ENCODE results near the gene GPC3. TPM values are rescaled to one million over a fixed set of nuclear protein-coding genes. Genes with fewer than 3 reads are reported as not detected.
A peak's percentile ranks its signal among the peaks of the same experiment; 100 is the strongest.

Gene GPC3
- total and polyA plus RNA-seq, 2 experiments from 2014 or later, result 36.8 to 60.1 TPM

DNA sequence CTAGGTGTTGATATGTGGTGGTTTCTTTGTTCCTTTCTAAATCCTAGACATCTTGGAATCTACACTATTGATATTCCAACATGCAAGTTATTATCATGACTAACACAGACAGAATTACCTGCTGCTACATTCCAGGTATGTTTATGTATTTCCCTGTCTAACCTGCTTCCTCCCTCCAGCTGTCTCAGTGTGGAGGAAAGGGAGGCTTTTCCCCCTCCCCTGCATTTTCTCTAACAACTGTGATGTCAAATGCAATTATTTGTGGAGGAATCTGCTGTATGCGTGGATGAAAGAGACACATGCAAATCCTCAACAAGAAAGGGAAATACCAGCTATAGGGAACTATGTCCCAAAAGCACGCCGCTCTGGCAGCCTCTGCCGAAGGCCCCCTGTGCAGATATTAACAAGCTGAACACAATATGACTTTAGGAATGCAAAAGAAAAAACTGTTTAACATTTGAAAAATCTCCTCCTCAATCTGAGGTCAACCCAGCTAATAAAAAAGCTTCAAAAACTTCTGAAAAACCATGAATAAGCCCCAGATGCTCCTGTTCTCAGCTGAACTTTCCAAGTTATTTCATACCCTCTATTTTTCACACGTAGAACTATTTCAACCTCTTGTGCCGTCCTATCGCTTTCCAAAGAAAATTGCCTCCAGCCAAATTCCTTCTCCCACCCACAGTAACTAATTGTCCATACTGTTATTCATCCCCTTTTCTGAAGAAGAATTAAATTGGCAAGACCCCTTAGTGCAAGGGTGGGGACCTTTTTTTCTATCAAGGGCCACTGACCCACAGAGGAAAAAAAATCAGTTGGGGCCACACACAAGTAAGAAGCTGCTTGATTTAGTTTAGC, 345.0 kb downstream of the GPC3 start:
- no peaks in the 10 kb centered on the region for H3K9me3 Mint-ChIP-seq
- peak overlapping the region; percentile 91 for H3K27ac Mint-ChIP-seq
- H3K79me2 ChIP-seq (replicated peaks; ENCODE audit: insufficient read depth), result no peaks in the 10 kb centered on the region
- peak overlapping the region; percentile 47; the same call in 2 of the 3 replicates for H3K4me3 Mint-ChIP-seq
- H3K9me2 ChIP-seq (ENCODE audit: insufficient read depth), result no peaks in the 10 kb centered on the region
- H4K20me1 ChIP-seq (replicated peaks; ENCODE audit: insufficient read depth), result no peaks in the 10 kb centered on the region
- DNase-seq (ENCODE audit: low spot score), result peak; percentile 28
- no peaks in the 10 kb centered on the region for H3K27me3 Mint-ChIP-seq (ENCODE audit: insufficient read depth, low read depth, poor library complexity)
- no peaks in the 10 kb centered on the region for H3F3A ChIP-seq (replicated peaks; ENCODE audit: low read depth)
- no peak overlapping the region for H3K4me3 ChIP-seq
- H3K36me3 Mint-ChIP-seq (ENCODE audit: low read depth), result no peaks in the 10 kb centered on the region; the same call in 2 of the 3 replicates
- no peaks in the 10 kb centered on the region for H3K36me3 ChIP-seq (ENCODE audit: insufficient read depth)
- no peak for TF ChIP-seq JUNB (IDR thresholded peaks at IDR 0.05; ENCODE audit: unreplicated experiment)
- no peak for TF ChIP-seq EZH2phosphoT487 (IDR thresholded peaks at IDR 0.05; ENCODE audit: unreplicated experiment)
- peak; percentile 10; the same call in 1 of the 2 replicates for TF ChIP-seq CREB1 (CRISPR knock-in tag; IDR thresholded peaks at IDR 0.05; ENCODE audit: low read depth)
- TF ChIP-seq STAT1 (IDR thresholded peaks at IDR 0.05; ENCODE audit: unreplicated experiment), result no peak
- TF ChIP-seq NANOG (IDR thresholded peaks at IDR 0.05; ENCODE audit: borderline replicate concordance), result peak; percentile 10; the same call in 1 of the 2 replicates
- H3K27me3 ChIP-seq (ENCODE audit: insufficient read depth), result no peaks in the 10 kb centered on the region
- peak; percentile 70 for ATAC-seq
- peak overlapping the region; percentile 9; the same call in 1 of the 2 replicates for H3K4me2 ChIP-seq
- H3K4me1 ChIP-seq (ENCODE audit: insufficient read depth), result peaks cover 18% of the 10 kb centered on the region
- peak overlapping the region; percentile 92 for H3K27ac ChIP-seq (ENCODE audit: low read depth)
- no peak overlapping the region for H2AFZ ChIP-seq
- peaks cover 39% of the 10 kb centered on the region for H3K4me1 Mint-ChIP-seq

DNA sequence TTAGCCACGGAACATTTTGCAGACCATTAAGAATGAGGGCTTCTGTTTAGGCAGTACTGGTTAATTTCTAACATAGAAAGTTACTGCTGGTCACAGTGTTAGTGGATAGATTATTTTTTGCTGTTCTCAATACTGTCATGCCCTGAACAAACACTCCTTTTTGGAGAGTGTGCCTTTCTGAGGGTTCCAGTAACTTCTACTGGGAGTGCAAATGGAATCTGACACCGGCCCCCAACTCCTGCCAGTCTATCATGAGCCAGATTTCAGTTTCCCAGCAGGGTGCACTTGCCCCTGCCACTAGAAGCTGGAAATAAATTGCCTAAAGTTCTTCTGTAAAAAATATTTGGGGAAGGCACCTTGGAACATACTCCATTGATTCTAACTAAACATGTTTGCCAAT, 345.7 kb downstream of the GPC3 start:
- Histone ChIP-seq H3K27me3 (ENCODE audit: insufficient read depth) (no peaks in the 10 kb centered on the region), H3K4me3 (no peak overlapping the region), H2AFZ (no peak overlapping the region), H3F3A (replicated peaks; ENCODE audit: low read depth) (no peaks in the 10 kb centered on the region), H3K9me2 (ENCODE audit: insufficient read depth) (no peaks in the 10 kb centered on the region), H3K36me3 (ENCODE audit: insufficient read depth) (no peaks in the 10 kb centered on the region), H4K20me1 (replicated peaks; ENCODE audit: insufficient read depth) (no peaks in the 10 kb centered on the region), H3K27ac (ENCODE audit: low read depth) (peak overlapping the region; percentile 92), H3K4me1 (ENCODE audit: insufficient read depth) (peaks cover 18% of the 10 kb centered on the region), H3K79me2 (replicated peaks; ENCODE audit: insufficient read depth) (no peaks in the 10 kb centered on the region), H3K4me2 (peak overlapping the region; percentile 9; the same call in 1 of the 2 replicates)
- no peaks in the 10 kb centered on the region for H3K36me3 Mint-ChIP-seq (ENCODE audit: low read depth)
- no peak for ATAC-seq
- H3K9me3 Mint-ChIP-seq, result no peaks in the 10 kb centered on the region
- H3K27me3 Mint-ChIP-seq (ENCODE audit: insufficient read depth, low read depth, poor library complexity), result no peaks in the 10 kb centered on the region
- H3K4me3 Mint-ChIP-seq, result peak overlapping the region; percentile 32; the same call in 1 of the 3 replicates
- peaks cover 39% of the 10 kb centered on the region for H3K4me1 Mint-ChIP-seq
- peak; percentile 10 for DNase-seq (ENCODE audit: low spot score)
- H3K27ac Mint-ChIP-seq, result peak overlapping the region; percentile 91
- TF ChIP-seq NANOG (IDR thresholded peaks at IDR 0.05; ENCODE audit: borderline replicate concordance) (no peak), ZNF331 (CRISPR knock-in tag; IDR thresholded peaks at IDR 0.05; ENCODE audit: low read depth) (no peak), POLR2AphosphoS5 (IDR thresholded peaks at IDR 0.05; ENCODE audit: low read depth) (no peak), CREB1 (CRISPR knock-in tag; IDR thresholded peaks at IDR 0.05; ENCODE audit: low read depth) (no peak), JUNB (IDR thresholded peaks at IDR 0.05; ENCODE audit: unreplicated experiment) (no peak), ZNF114 (CRISPR knock-in tag; IDR thresholded peaks at IDR 0.05) (no peak), EZH2phosphoT487 (IDR thresholded peaks at IDR 0.05; ENCODE audit: unreplicated experiment) (no peak), STAT1 (IDR thresholded peaks at IDR 0.05; ENCODE audit: unreplicated experiment) (no peak), EZH2 (IDR thresholded peaks at IDR 0.05; ENCODE audit: low read depth, unreplicated experiment) (no peak)
- TF ChIP-seq, protein P1, sequence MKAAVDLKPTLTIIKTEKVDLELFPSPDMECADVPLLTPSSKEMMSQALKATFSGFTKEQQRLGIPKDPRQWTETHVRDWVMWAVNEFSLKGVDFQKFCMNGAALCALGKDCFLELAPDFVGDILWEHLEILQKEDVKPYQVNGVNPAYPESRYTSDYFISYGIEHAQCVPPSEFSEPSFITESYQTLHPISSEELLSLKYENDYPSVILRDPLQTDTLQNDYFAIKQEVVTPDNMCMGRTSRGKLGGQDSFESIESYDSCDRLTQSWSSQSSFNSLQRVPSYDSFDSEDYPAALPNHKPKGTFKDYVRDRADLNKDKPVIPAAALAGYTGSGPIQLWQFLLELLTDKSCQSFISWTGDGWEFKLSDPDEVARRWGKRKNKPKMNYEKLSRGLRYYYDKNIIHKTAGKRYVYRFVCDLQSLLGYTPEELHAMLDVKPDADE (IDR thresholded peaks at IDR 0.05), result no peak
- TF ChIP-seq, protein P2, sequence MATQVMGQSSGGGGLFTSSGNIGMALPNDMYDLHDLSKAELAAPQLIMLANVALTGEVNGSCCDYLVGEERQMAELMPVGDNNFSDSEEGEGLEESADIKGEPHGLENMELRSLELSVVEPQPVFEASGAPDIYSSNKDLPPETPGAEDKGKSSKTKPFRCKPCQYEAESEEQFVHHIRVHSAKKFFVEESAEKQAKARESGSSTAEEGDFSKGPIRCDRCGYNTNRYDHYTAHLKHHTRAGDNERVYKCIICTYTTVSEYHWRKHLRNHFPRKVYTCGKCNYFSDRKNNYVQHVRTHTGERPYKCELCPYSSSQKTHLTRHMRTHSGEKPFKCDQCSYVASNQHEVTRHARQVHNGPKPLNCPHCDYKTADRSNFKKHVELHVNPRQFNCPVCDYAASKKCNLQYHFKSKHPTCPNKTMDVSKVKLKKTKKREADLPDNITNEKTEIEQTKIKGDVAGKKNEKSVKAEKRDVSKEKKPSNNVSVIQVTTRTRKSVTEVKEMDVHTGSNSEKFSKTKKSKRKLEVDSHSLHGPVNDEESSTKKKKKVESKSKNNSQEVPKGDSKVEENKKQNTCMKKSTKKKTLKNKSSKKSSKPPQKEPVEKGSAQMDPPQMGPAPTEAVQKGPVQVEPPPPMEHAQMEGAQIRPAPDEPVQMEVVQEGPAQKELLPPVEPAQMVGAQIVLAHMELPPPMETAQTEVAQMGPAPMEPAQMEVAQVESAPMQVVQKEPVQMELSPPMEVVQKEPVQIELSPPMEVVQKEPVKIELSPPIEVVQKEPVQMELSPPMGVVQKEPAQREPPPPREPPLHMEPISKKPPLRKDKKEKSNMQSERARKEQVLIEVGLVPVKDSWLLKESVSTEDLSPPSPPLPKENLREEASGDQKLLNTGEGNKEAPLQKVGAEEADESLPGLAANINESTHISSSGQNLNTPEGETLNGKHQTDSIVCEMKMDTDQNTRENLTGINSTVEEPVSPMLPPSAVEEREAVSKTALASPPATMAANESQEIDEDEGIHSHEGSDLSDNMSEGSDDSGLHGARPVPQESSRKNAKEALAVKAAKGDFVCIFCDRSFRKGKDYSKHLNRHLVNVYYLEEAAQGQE (IDR thresholded peaks at IDR 0.05; ENCODE audit: unreplicated experiment), result no peak

Data from GM23338 (cell line).